IMR-90 (cell line): ENCODE measurements around the gene STAG1. TPM values are rescaled to one million over a fixed set of nuclear protein-coding genes. Genes with fewer than 3 reads are reported as not detected.

Source experiments
- ATAC-seq: fragments of 200-7000 bp; cut with Tn5 transposase; 2 replicates; pipeline ENCODE4 v1.9.1; 2020; ENCODE audit warnings: low read depth, mild to moderate bottlenecking, moderate library complexity
- BruUV-seq: library from RNA; stranded (reverse); fragments of 400-500 nt; replicated peaks from 2 replicates; lab custom pipeline; 2021; lab: Mats Ljungman, UMichigan
- CTCF ChIA-PET: fragments of 300-600 bp; formaldehyde crosslinking; extraction: SDS; loops from one replicate; lab custom pipeline; 2021; ENCODE audit warnings: antibody characterized with exemption; lab: Yijun Ruan, JAX
- POLR2A ChIA-PET: fragments of 300-600 bp; sonication (Branson Sonifier 250); formaldehyde crosslinking; loops from one replicate; lab custom pipeline; 2022; ENCODE audit warnings: antibody characterized with exemption; ENCODE audit not compliant: unreplicated experiment; lab: Charles Lee
- DNase-seq: peaks from one replicate; pipeline ENCODE4 v3.0.0; 2013
- H2AFZ ChIP-seq: replicated peaks from 2 replicates; pipeline ENCODE3; 2013; ENCODE audit warnings: low read length, mild to moderate bottlenecking; ENCODE audit not compliant: poor library complexity
- H2AK5ac ChIP-seq: 2 replicates; pipeline ENCODE4 v1.6.1; 2013; ENCODE audit warnings: low read depth, low read length, inconsistent platforms
- H2AK9ac ChIP-seq: replicated peaks from 2 replicates; pipeline ENCODE3; 2013; ENCODE audit warnings: mild to moderate bottlenecking, low read depth, low read length, moderate library complexity; ENCODE audit not compliant: poor library complexity
- H2BK120ac ChIP-seq: 2 replicates; pipeline ENCODE4 v1.6.1; 2013; ENCODE audit warnings: low read depth, low read length, inconsistent platforms
- H2BK15ac ChIP-seq: 3 replicates; pipeline ENCODE4 v1.6.1; 2013; ENCODE audit warnings: low read depth, low read length, inconsistent platforms
- H2BK20ac ChIP-seq: 2 replicates; pipeline ENCODE4 v1.6.1; 2013; ENCODE audit warnings: low read depth, mild to moderate bottlenecking, inconsistent platforms, low read length, moderate library complexity
- H2BK5ac ChIP-seq: 2 replicates; pipeline ENCODE4 v1.6.1; 2013; ENCODE audit warnings: mild to moderate bottlenecking, low read depth, low read length, inconsistent platforms; ENCODE audit not compliant: poor library complexity, severe bottlenecking
- H3K14ac ChIP-seq: replicated peaks from 2 replicates; pipeline ENCODE4 v1.6.1; 2013; ENCODE audit warnings: low read depth, low read length, inconsistent platforms
- H3K18ac ChIP-seq: 2 replicates; pipeline ENCODE4 v1.6.1; 2013; ENCODE audit warnings: low read depth, low read length, control low read depth
- H3K23ac ChIP-seq: 2 replicates; pipeline ENCODE4 v1.6.1; 2013; ENCODE audit warnings: low read depth, low read length, inconsistent platforms
- H3K27ac ChIP-seq: 2 replicates; pipeline ENCODE4 v1.5.1; 2013; ENCODE audit warnings: mild to moderate bottlenecking, control low read depth, low read length; ENCODE audit not compliant: insufficient read depth
- H3K27me3 ChIP-seq: 2 replicates; pipeline ENCODE4 v1.6.1; 2013; ENCODE audit warnings: low read length; ENCODE audit not compliant: control insufficient read depth, insufficient read depth
- H3K36me3 ChIP-seq: 2 replicates; pipeline ENCODE4 v1.6.1; 2013; ENCODE audit warnings: low read length, mixed read lengths; ENCODE audit not compliant: control insufficient read depth, insufficient read depth
- H3K4ac ChIP-seq: 2 replicates; pipeline ENCODE4 v1.6.1; 2013; ENCODE audit warnings: low read depth, low read length, inconsistent platforms
- H3K4me1 ChIP-seq: 2 replicates; pipeline ENCODE4 v1.6.1; 2013; ENCODE audit warnings: low read length, mixed read lengths; ENCODE audit not compliant: control insufficient read depth, insufficient read depth
- H3K4me2 ChIP-seq: 2 replicates; pipeline ENCODE4 v1.6.1; 2013; ENCODE audit warnings: low read depth, mild to moderate bottlenecking, control low read depth, low read length, moderate library complexity
- H3K4me3 ChIP-seq: 2 replicates; pipeline ENCODE4 v1.5.1; 2013; ENCODE audit warnings: low read depth, mild to moderate bottlenecking, control low read depth, low read length, moderate library complexity; ENCODE audit not compliant: insufficient read depth
- H3K56ac ChIP-seq: 2 replicates; pipeline ENCODE4 v1.6.1; 2013; ENCODE audit warnings: low read length, inconsistent platforms; ENCODE audit not compliant: insufficient read depth; ENCODE audit errors: extremely low read depth
- H3K79me1 ChIP-seq, 2 experiments: 2 replicates each; pipeline ENCODE4 v1.6.1; 2013; ENCODE audit warnings: low read length in 2 of 2, inconsistent platforms in 1 of 2, low read depth in 1 of 2
- H3K9ac ChIP-seq: 2 replicates; pipeline ENCODE4 v1.6.1; 2013; ENCODE audit warnings: low read depth, low read length, control low read depth
- H3K9me1 ChIP-seq: 2 replicates; pipeline ENCODE4 v1.6.1; 2013; ENCODE audit warnings: low read length, inconsistent platforms; ENCODE audit not compliant: insufficient read depth
- H3K9me3 ChIP-seq: 2 replicates; pipeline ENCODE4 v1.6.1; 2013; ENCODE audit warnings: low read length; ENCODE audit not compliant: control insufficient read depth, insufficient read depth
- H4K20me1 ChIP-seq: 2 replicates; pipeline ENCODE4 v1.6.1; 2013; ENCODE audit warnings: low read length, inconsistent platforms; ENCODE audit not compliant: insufficient read depth
- H4K5ac ChIP-seq: 2 replicates; pipeline ENCODE4 v1.6.1; 2013; ENCODE audit warnings: mild to moderate bottlenecking, low read depth, low read length, control low read depth
- H4K8ac ChIP-seq, 2 experiments: 2 replicates each; pipeline ENCODE4 v1.6.1; 2013; ENCODE audit warnings: low read depth in 2 of 2, low read length in 2 of 2, control low read depth in 1 of 2, inconsistent platforms in 1 of 2
- H4K91ac ChIP-seq: 2 replicates; pipeline ENCODE4 v1.6.1; 2013; ENCODE audit warnings: low read depth, low read length, inconsistent platforms; ENCODE audit not compliant: insufficient read depth
- BHLHE40 ChIP-seq: fragments of 150-350 bp; IDR thresholded peaks from 2 replicates; pipeline ENCODE4 v1.6.1; 2016; ENCODE audit warnings: mild to moderate bottlenecking, low read depth, low read length
- CEBPB ChIP-seq: IDR thresholded peaks from 2 replicates; pipeline ENCODE4 v1.6.1; 2012; ENCODE audit warnings: low read depth, low read length, improper control_type of control experiment
- CHD1 ChIP-seq: IDR thresholded peaks from 2 replicates; pipeline ENCODE4 v1.6.1; 2012; ENCODE audit warnings: low read depth, low read length, improper control_type of control experiment
- CTCF ChIP-seq: conservative IDR thresholded peaks from 2 replicates; pipeline ENCODE4 v1.5.1; 2012; ENCODE audit warnings: mild to moderate bottlenecking, low read depth, low read length, improper control_type of control experiment
- FOS ChIP-seq: fragments of 150-350 bp; IDR thresholded peaks from 2 replicates; pipeline ENCODE4 v1.6.1; 2016; ENCODE audit warnings: low read depth, low read length
- MAFK ChIP-seq: IDR thresholded peaks from 2 replicates; pipeline ENCODE4 v1.6.1; 2012; ENCODE audit warnings: low read depth, low read length, improper control_type of control experiment
- MAZ ChIP-seq: IDR thresholded peaks from 2 replicates; pipeline ENCODE4 v1.6.1; 2012; ENCODE audit warnings: low read depth, mild to moderate bottlenecking, low read length, improper control_type of control experiment, moderate library complexity, borderline replicate concordance
- MXI1 ChIP-seq: IDR thresholded peaks from 2 replicates; pipeline ENCODE4 v1.6.1; 2012; ENCODE audit warnings: low read depth, mild to moderate bottlenecking, low read length, moderate library complexity, borderline replicate concordance
- NFE2L2 ChIP-seq: fragments of 150-350 bp; IDR thresholded peaks from 2 replicates; pipeline ENCODE4 v1.6.1; 2016; ENCODE audit warnings: low read depth, mild to moderate bottlenecking, low read length
- POLR2A ChIP-seq: IDR thresholded peaks from 2 replicates; pipeline ENCODE4 v1.6.1; 2012; ENCODE audit warnings: mild to moderate bottlenecking, low read depth, low read length
- RAD21 ChIP-seq: IDR thresholded peaks from 2 replicates; pipeline ENCODE4 v1.6.1; 2012; ENCODE audit warnings: low read length, improper control_type of control experiment
- RCOR1 ChIP-seq: IDR thresholded peaks from 2 replicates; pipeline ENCODE4 v1.6.1; 2012; ENCODE audit warnings: mild to moderate bottlenecking, low read length, improper control_type of control experiment; ENCODE audit not compliant: insufficient replicate concordance
- RFX5 ChIP-seq: IDR thresholded peaks from 2 replicates; pipeline ENCODE4 v1.8.0; 2012; ENCODE audit warnings: low read depth, mild to moderate bottlenecking, low read length, moderate library complexity
- SMC3 ChIP-seq: fragments of 150-350 bp; IDR thresholded peaks from 2 replicates; pipeline ENCODE4 v1.6.1; 2016; ENCODE audit warnings: low read depth, mild to moderate bottlenecking, antibody characterized with exemption, low read length, moderate library complexity
- USF2 ChIP-seq: fragments of 150-350 bp; IDR thresholded peaks from 2 replicates; pipeline ENCODE4 v1.6.1; 2017; ENCODE audit warnings: mild to moderate bottlenecking, antibody characterized with exemption, low read length, low read depth
- WGBS, 2 experiments: methylation state at CpG; one replicate each; pipeline versions ENCODE4 v1.1.5 to v1.1.7; 2013; ENCODE audit warnings: missing lambda C conversion rate in 2 of 2; ENCODE audit not compliant: insufficient read length in 1 of 2; ENCODE audit errors: extremely low coverage in 2 of 2; 5-methylcytosine and 5-hydroxymethylcytosine counted together
- dilution Hi-C: fragments of 300-500 bp; cut with HindIII; formaldehyde crosslinking; loops from one replicate; pipeline ENCODE4 v1.14.3; 2018; ENCODE audit warnings: low sequenced_read_pairs; ENCODE audit not compliant: unreplicated experiment
- in situ Hi-C: fragments of 300-500 bp; cut with MboI; formaldehyde crosslinking; loops from 3 replicates; pipeline ENCODE4 v1.14.3; 2019; ENCODE audit warnings: low sequenced_read_pairs, inconsistent platforms, mixed read lengths
- intact Hi-C: fragments of 100-400 bp; cut with micrococcal nuclease; formaldehyde crosslinking; loops from 2 replicates; pipeline ENCODE4 v1.10.0; 2022
- polyA plus RNA-seq, 3 experiments: library from polyadenylated mRNA; depleted of rRNA; stranded (reverse); fragments of >200 nt; gene quantifications; 2 replicates each; pipeline ENCODE4 v1.2.3, GENCODE V29; 2012; ENCODE audit warnings: low replicate concordance in 1 of 3
- total RNA-seq: library from RNA; depleted of rRNA; stranded (reverse); fragments of >200 nt; gene quantifications from 2 replicates; pipeline ENCODE4 v1.2.3, GENCODE V29; 2012
- TF ChIP-seq, protein P1 (sequence below): fragments of 150-350 bp; IDR thresholded peaks from 2 replicates; pipeline ENCODE4 v1.6.1; 2016; ENCODE audit warnings: low read depth, mild to moderate bottlenecking, low read length, moderate library complexity, borderline replicate concordance

STAG1 gene
- total and polyA plus RNA-seq, 2 of the 4 experiments (the other 2 are of a cell fraction): 9.6 to 32.3 TPM

DNA sequence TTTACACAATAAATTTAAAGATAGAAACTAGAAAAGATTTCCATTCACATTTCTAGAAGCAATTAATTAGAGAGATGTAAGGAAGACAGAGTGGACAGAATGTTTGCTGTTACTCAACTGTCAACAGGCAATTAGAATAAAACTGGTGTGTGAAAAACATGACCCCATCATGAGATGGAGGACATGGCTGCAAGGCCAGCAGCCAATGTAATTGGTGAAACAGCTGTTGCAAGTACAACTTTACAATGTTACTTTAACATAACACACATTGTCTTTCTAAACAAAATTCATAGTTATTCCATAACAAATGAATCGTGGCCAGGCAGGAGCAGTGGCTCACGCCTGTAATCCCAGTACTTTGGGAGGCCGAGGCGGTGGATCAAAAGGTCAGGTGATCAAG, 28.6 kb upstream of the STAG1 start:
- no peaks in the 10 kb centered on the region for H3K36me3 ChIP-seq
- dilution Hi-C loops (no loop called here), in situ Hi-C loops (no loop called here), intact Hi-C loops (no loop called here)
- no peak overlapping the region for H3K56ac ChIP-seq
- H3K4ac ChIP-seq: no peak overlapping the region
- H2AK9ac ChIP-seq: no peak overlapping the region
- H2AFZ ChIP-seq: no peak overlapping the region
- H3K9me1 ChIP-seq: no peaks in the 10 kb centered on the region
- H3K4me3 ChIP-seq: no peak overlapping the region
- no peak overlapping the region for H3K27ac ChIP-seq
- H4K5ac ChIP-seq: no peak overlapping the region
- no peak overlapping the region for H2BK15ac ChIP-seq
- H3K14ac ChIP-seq: no peak overlapping the region
- H4K91ac ChIP-seq: no peak overlapping the region
- no peaks in the 10 kb centered on the region for H3K79me1 ChIP-seq
- no CpG with 5 or more reads among the region's 4 CpGs for WGBS, 2 experiments
- H3K4me2 ChIP-seq: no peak overlapping the region
- H3K23ac ChIP-seq: no peak overlapping the region
- H4K20me1 ChIP-seq: no peaks in the 10 kb centered on the region
- H2BK20ac ChIP-seq: no peak overlapping the region; the same call in 1 of the 2 replicates
- no peaks in the 10 kb centered on the region for H3K27me3 ChIP-seq
- no peak overlapping the region for H2AK5ac ChIP-seq
- H3K4me1 ChIP-seq: peaks cover 10% of the 10 kb centered on the region
- no peak overlapping the region for H3K9ac ChIP-seq
- TF ChIP-seq NFE2L2 (no peak), FOS (no peak), CTCF (no peak), USF2 (no peak), BHLHE40 (no peak), POLR2A (no peak), MAZ (no peak), CHD1 (no peak), RAD21 (no peak), SMC3 (no peak), RCOR1 (no peak), MXI1 (no peak), RFX5 (no peak), MAFK (no peak), CEBPB (no peak)
- TF ChIP-seq, protein P1, sequence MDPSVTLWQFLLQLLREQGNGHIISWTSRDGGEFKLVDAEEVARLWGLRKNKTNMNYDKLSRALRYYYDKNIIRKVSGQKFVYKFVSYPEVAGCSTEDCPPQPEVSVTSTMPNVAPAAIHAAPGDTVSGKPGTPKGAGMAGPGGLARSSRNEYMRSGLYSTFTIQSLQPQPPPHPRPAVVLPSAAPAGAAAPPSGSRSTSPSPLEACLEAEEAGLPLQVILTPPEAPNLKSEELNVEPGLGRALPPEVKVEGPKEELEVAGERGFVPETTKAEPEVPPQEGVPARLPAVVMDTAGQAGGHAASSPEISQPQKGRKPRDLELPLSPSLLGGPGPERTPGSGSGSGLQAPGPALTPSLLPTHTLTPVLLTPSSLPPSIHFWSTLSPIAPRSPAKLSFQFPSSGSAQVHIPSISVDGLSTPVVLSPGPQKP: no peak
- no TSS peak for BruUV-seq
- ChIA-PET CTCF (no interaction called here), POLR2A (no interaction called here)
- DNase-seq (no peak), ATAC-seq (no peak)
- peaks cover 2% of the 10 kb centered on the region; the same call in 1 of the 2 replicates for H3K9me3 ChIP-seq
- H4K8ac ChIP-seq: no peak overlapping the region
- H2BK120ac ChIP-seq: no peak overlapping the region
- H3K18ac ChIP-seq: no peak overlapping the region
- no peak overlapping the region for H2BK5ac ChIP-seq
